ENCODE measurements around the gene TP53TG3.
"Not testable (repeated sequence)": the region's sequence is repeated elsewhere in the genome, so short reads cannot be mapped to it uniquely, and the experiment has no call there.

Gene TP53TG3

GRCh38 chr16:32676065-32676464 is at the start of gene TP53TG3:
Gene TP53TG3, minus strand, starts transcription at chr16:32676165. Its CDS starts 68 bp downstream, at chr16:32676097.
- not testable (repeated sequence) for DNase-seq

GRCh38 chr16:32650876-32651275 is 25.1 kb downstream of the TP53TG3 start:
- DNase-seq = not testable (repeated sequence)

- DNase-seq = not testable (repeated sequence)
These were observed 28.4 kb downstream of the TP53TG3 start for GRCh38 chr16:32647562-32647961.

- not testable (repeated sequence) for DNase-seq
These were observed 29.2 kb downstream of the TP53TG3 start for GRCh38 chr16:32646780-32647179.

- not testable (repeated sequence) for DNase-seq
These were observed 29.8 kb downstream of the TP53TG3 start for GRCh38 chr16:32646177-32646576.

GRCh38 chr16:32645278-32645908 is 30.6 kb downstream of the TP53TG3 start:
- DNase-seq = not testable (repeated sequence)

- DNase-seq = not testable (repeated sequence)
These were observed 31.2 kb downstream of the TP53TG3 start for GRCh38 chr16:32644715-32645114.

- not testable (repeated sequence) for DNase-seq
These were observed 38.4 kb downstream of the TP53TG3 start for GRCh38 chr16:32637614-32638013.

GRCh38 chr16:32632096-32632495 is 43.9 kb downstream of the TP53TG3 start:
- not testable (repeated sequence) for DNase-seq
